Uterus (tissue), 4 donors: Measurements from ENCODE around the gene MMAB. TPM values are rescaled to one million over a fixed set of nuclear protein-coding genes. Genes with fewer than 3 reads are reported as not detected.

Experiments used
- DNase-seq, 2 donors: peaks; one replicate each; pipeline ENCODE4 v3.0.0-alpha.2; 2019 to 2020
- H3K27ac ChIP-seq, 2 donors: fragments of 200-600 bp; sonication (generic); 1 replicate in 1 of 2; 2 replicates in 1 of 2; pipeline ENCODE4 v1.5.1; 2016 to 2018
- H3K27me3 ChIP-seq, 2 donors: fragments of 200-600 bp; sonication (generic); one replicate each; pipeline ENCODE4 v1.5.1; 2018 to 2019; ENCODE audit warnings: control low read depth in 1 of 2
- H3K36me3 ChIP-seq, 2 donors: fragments of 200-600 bp; sonication (generic); one replicate each; pipeline ENCODE4 v1.5.1; 2019; ENCODE audit warnings: control low read depth in 1 of 2
- H3K4me1 ChIP-seq, 2 donors: fragments of 200-600 bp; sonication (generic); one replicate each; pipeline ENCODE4 v1.5.1; 2018 to 2019; ENCODE audit warnings: control low read depth in 1 of 2
- H3K4me3 ChIP-seq, 2 donors: fragments of 200-600 bp; sonication (generic); 1 replicate in 1 of 2; 2 replicates in 1 of 2; pipeline ENCODE4 v1.5.1; 2018 to 2019; ENCODE audit warnings: mild to moderate bottlenecking in 1 of 2
- H3K9me3 ChIP-seq, 2 donors: fragments of 200-600 bp; sonication (generic); one replicate each; pipeline ENCODE4 v1.5.1; 2019; ENCODE audit warnings: control low read depth in 1 of 2
- CTCF ChIP-seq, 4 experiments: fragments of 200-600 bp in 2 of 4; fragments of 450-650 bp in 2 of 4; sonication (generic) in 2 of 4; IDR thresholded peaks; one replicate each; pipeline ENCODE4 v1.5.1; 2016 to 2019; ENCODE audit warnings: antibody characterized with exemption in 4 of 4, mild to moderate bottlenecking in 2 of 4, moderate library complexity in 1 of 4
- POLR2A ChIP-seq, 2 donors: fragments of 450-650 bp; IDR thresholded peaks; one replicate each; pipeline ENCODE4 v1.6.1; 2016; ENCODE audit warnings: antibody characterized with exemption in 2 of 2, mild to moderate bottlenecking in 1 of 2, moderate library complexity in 1 of 2
- intact Hi-C: fragments of 100-400 bp; cut with DNase I; formaldehyde crosslinking; loops from one replicate; pipeline ENCODE4 v1.15.1; 2023; ENCODE audit warnings: low total_unique reads
- total RNA-seq, 4 donors: library from RNA; depleted of rRNA in 3 of 4; stranded (reverse); fragments of >200 nt in 3 of 4; gene quantifications; one replicate each; pipeline versions ENCODE4 v1.1.0 to v1.2.4, GENCODE V29; 2014 to 2023
- donor health status: DM: yes; HTN: yes; CAD: no.

Gene MMAB
- total RNA-seq, 4 donors from 2014 or later = 15.0 to 234 (median 21.5) TPM

GRCh38 chr12:109590566-109590965, 17.3 kb upstream of the MMAB start:
- no peak for DNase-seq
- no peak overlapping the region for H3K27ac ChIP-seq
- no peak for TF ChIP-seq POLR2A (IDR thresholded peaks at IDR 0.05)
- TF ChIP-seq CTCF (IDR thresholded peaks at IDR 0.05) = no peak
- H3K4me3 ChIP-seq = no peak overlapping the region
- no peaks in the 10 kb centered on the region for H3K27me3 ChIP-seq
- no peaks in the 10 kb centered on the region for H3K4me1 ChIP-seq
- intact Hi-C loops = no loop called here
- no peaks in the 10 kb centered on the region for H3K9me3 ChIP-seq
- no peaks in the 10 kb centered on the region for H3K36me3 ChIP-seq

- H3K27ac ChIP-seq = no peak overlapping the region
- no peaks in the 10 kb centered on the region for H3K36me3 ChIP-seq
- TF ChIP-seq POLR2A (IDR thresholded peaks at IDR 0.05) = no peak
- no peak for TF ChIP-seq CTCF (IDR thresholded peaks at IDR 0.05)
- no peaks in the 10 kb centered on the region for H3K4me1 ChIP-seq
- H3K9me3 ChIP-seq = no peaks in the 10 kb centered on the region
- intact Hi-C loops = no loop called here
- H3K27me3 ChIP-seq = no peaks in the 10 kb centered on the region
- no peak overlapping the region for H3K4me3 ChIP-seq
- no peak for DNase-seq
Measured at GRCh38 chr12:109589691-109590245, 16.5 kb upstream of the MMAB start.

GRCh38 chr12:109589240-109589590, 15.9 kb upstream of the MMAB start:
- intact Hi-C loops = no loop called here
- Histone ChIP-seq H3K4me3 (no peak overlapping the region), H3K4me1 (no peaks in the 10 kb centered on the region), H3K27me3 (no peaks in the 10 kb centered on the region), H3K36me3 (no peaks in the 10 kb centered on the region), H3K9me3 (no peaks in the 10 kb centered on the region), H3K27ac (no peak overlapping the region)
- TF ChIP-seq CTCF (IDR thresholded peaks at IDR 0.05) = no peak
- no peak for TF ChIP-seq POLR2A (IDR thresholded peaks at IDR 0.05)
- DNase-seq = no peak

GRCh38 chr12:109588461-109589239, 15.3 kb upstream of the MMAB start:
- no peak for DNase-seq
- intact Hi-C loops = no loop called here
- Histone ChIP-seq H3K27ac (no peak overlapping the region), H3K27me3 (no peaks in the 10 kb centered on the region), H3K36me3 (no peaks in the 10 kb centered on the region), H3K9me3 (no peaks in the 10 kb centered on the region), H3K4me1 (no peaks in the 10 kb centered on the region), H3K4me3 (no peak overlapping the region)
- no peak for TF ChIP-seq POLR2A (IDR thresholded peaks at IDR 0.05)

GRCh38 chr12:109587921-109588320, 14.6 kb upstream of the MMAB start:
- Histone ChIP-seq H3K27ac (no peak overlapping the region), H3K9me3 (no peaks in the 10 kb centered on the region), H3K36me3 (no peaks in the 10 kb centered on the region), H3K4me3 (no peak overlapping the region), H3K4me1 (no peaks in the 10 kb centered on the region), H3K27me3 (no peaks in the 10 kb centered on the region)
- no peak for DNase-seq
- intact Hi-C loops = no loop called here
- TF ChIP-seq POLR2A (IDR thresholded peaks at IDR 0.05) (no peak), CTCF (IDR thresholded peaks at IDR 0.05) (no peak)
